Mucosa of descending colon (tissue), 3 donors: ENCODE results near the gene EPHA2. TPM values are rescaled to one million over a fixed set of nuclear protein-coding genes. Genes with fewer than 3 reads are reported as not detected.

ENCODE experiments used
- ATAC-seq: fragments of 200-7000 bp; cut with Tn5 transposase; one replicate; pipeline ENCODE4 v1.9.1; 2020; ENCODE audit warnings: mild to moderate bottlenecking, moderate library complexity
- DNase-seq, 3 donors: peaks; one replicate each; pipeline ENCODE4 v3.0.0-alpha.2; 2020
- H3K36me3 ChIP-seq: fragments of 200-600 bp; one replicate; pipeline ENCODE4 v1.8.0; 2021; ENCODE audit warnings: low read depth, mild to moderate bottlenecking
- H3K4me1 ChIP-seq: fragments of 200-600 bp; one replicate; pipeline ENCODE4 v1.8.0; 2021; ENCODE audit warnings: low read depth, mild to moderate bottlenecking
- H3K4me3 ChIP-seq: fragments of 200-600 bp; one replicate; pipeline ENCODE4 v1.8.0; 2021; ENCODE audit warnings: mild to moderate bottlenecking
- H3K9me3 ChIP-seq: fragments of 200-600 bp; one replicate; pipeline ENCODE4 v1.8.0; 2021; ENCODE audit warnings: mild to moderate bottlenecking
- CTCF ChIP-seq: fragments of 200-600 bp; IDR thresholded peaks from one replicate; pipeline ENCODE4 v1.8.0; 2022; ENCODE audit warnings: antibody characterized with exemption, mild to moderate bottlenecking
- intact Hi-C, 2 donors: fragments of 100-400 bp; cut with DNase I in 1 of 2; cut with micrococcal nuclease in 1 of 2; formaldehyde crosslinking; loops; one replicate each; pipeline versions ENCODE4 v1.11.0 to v1.11.1; 2022; cut with DNase I, micrococcal nuclease
- total RNA-seq, 3 donors: library from RNA; stranded (reverse); fragmentation: NEBNext Ultra II Directional in 2 of 3; extraction: Animal tissue kit (Norgen Biotek cat#: 25700) in 2 of 3; gene quantifications; one replicate each; pipeline versions ENCODE4 v1.2.1 to v1.2.4, GENCODE V29; 2021 to 2023
- donor health status: DM: no; HTN: no; CAD: no; lungs with moderate emphysema.
- donor health status: DM: no; HTN: no; CAD: no.
- donor health status: DM: no; HTN: yes; CAD: no.

The EPHA2 gene
- total RNA-seq, 3 donors from 2014 or later = 36.8 to 43.5 (median 43.5) TPM

GRCh38 chr1:16143005-16143565 lies 12.8 kb downstream of the EPHA2 start:
- Histone ChIP-seq H3K9me3 (no peaks in the 10 kb centered on the region), H3K36me3 (no peaks in the 10 kb centered on the region), H3K4me1 (peaks cover 27% of the 10 kb centered on the region), H3K4me3 (no peak overlapping the region)
- TF ChIP-seq CTCF = no peak
- no peak for ATAC-seq
- DNase-seq = no peak
- intact Hi-C loops = no loop called here

GRCh38 chr1:16142383-16142995 lies 13.4 kb downstream of the EPHA2 start:
- Histone ChIP-seq H3K4me1 (peaks cover 27% of the 10 kb centered on the region), H3K9me3 (no peaks in the 10 kb centered on the region), H3K36me3 (no peaks in the 10 kb centered on the region), H3K4me3 (no peak overlapping the region)
- no peak for DNase-seq
- TF ChIP-seq CTCF = no peak
- ATAC-seq = no peak
- intact Hi-C loops = no loop called here

GRCh38 chr1:16141573-16142336 lies 14.1 kb downstream of the EPHA2 start:
- no peak overlapping the region for H3K4me3 ChIP-seq
- no peaks in the 10 kb centered on the region for H3K9me3 ChIP-seq
- H3K4me1 ChIP-seq = peaks cover 27% of the 10 kb centered on the region
- DNase-seq = no peak
- no peaks in the 10 kb centered on the region for H3K36me3 ChIP-seq
- ATAC-seq = no peak
- intact Hi-C loops = no loop called here
- TF ChIP-seq CTCF = no peak

GRCh38 chr1:16140068-16140596 lies 15.7 kb downstream of the EPHA2 start:
- intact Hi-C loops = no loop called here
- Histone ChIP-seq H3K4me1 (peaks cover 19% of the 10 kb centered on the region), H3K9me3 (no peaks in the 10 kb centered on the region), H3K4me3 (no peak overlapping the region), H3K36me3 (no peaks in the 10 kb centered on the region)
- DNase-seq = no peak
- ATAC-seq = no peak
- no peak for TF ChIP-seq CTCF

- DNase-seq (no peak), ATAC-seq (no peak)
- no peak for TF ChIP-seq CTCF
- intact Hi-C loops = no loop called here
- H3K4me1 ChIP-seq = peaks cover 13% of the 10 kb centered on the region
- no peak overlapping the region for H3K4me3 ChIP-seq
- no peaks in the 10 kb centered on the region for H3K9me3 ChIP-seq
- peaks cover 4% of the 10 kb centered on the region for H3K36me3 ChIP-seq
These were observed 16.4 kb downstream of the EPHA2 start for GRCh38 chr1:16139473-16139962.
